ENCODE data around the gene MAD1L1.

DNA sequence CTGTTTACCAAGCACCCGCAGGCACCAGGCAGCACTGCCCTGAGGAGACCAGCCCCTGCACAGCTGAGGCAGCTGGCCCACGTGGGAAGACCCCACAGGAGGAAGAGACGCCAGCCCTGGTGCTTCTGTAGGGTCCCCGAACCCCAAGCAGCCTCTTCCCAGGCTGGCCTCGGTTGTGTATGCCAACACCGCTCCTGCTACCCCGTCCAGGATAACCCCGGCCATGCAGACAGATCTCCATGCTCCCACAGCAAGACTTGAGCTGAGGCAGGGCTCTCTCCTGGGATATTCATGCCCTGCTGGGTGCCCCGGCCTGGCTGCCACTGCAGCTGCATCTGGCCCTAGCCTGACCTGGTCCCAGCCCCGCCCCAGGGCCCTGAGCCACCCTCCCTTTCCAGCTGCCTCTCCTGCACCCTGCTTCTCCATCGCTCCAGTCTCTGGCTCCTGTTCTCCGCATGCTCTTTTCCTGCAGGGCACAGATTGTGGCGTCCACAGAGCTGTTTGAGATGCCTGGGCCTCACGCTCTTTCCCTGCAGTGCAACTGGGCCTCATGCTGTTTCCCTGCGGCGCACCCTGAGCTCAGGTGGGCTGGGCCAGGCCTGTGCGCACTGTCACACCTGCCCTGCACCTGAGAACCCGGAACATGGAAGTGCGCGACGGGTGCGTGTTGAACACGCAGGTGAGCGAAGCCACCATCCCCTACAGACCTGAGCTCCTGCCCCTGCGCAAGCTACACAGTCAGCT lies 326.5 kb downstream of the MAD1L1 start:
- TF ChIP-seq EP300 (IDR thresholded peaks at IDR 0.05) (no peak), POLR2AphosphoS5 (IDR thresholded peaks at IDR 0.05) (no peak), POLR2A (IDR thresholded peaks at IDR 0.05) (no peak)
